Large intestine (tissue), 12 donors: ENCODE data around the gene SERINC5. TPM values are rescaled to one million over a fixed set of nuclear protein-coding genes. Genes with fewer than 3 reads are reported as not detected.
"Not testable (repeated sequence)": the region's sequence is repeated elsewhere in the genome, so short reads cannot be mapped to it uniquely, and the experiment has no call there.

Experiments
- DNase-seq, 2 donors: peaks; one replicate each; pipeline versions ENCODE4 v3.0.0 to v3.0.0-alpha.2; 2013
- H3K27ac ChIP-seq: one replicate; pipeline ENCODE4 v1.5.1; 2013; ENCODE audit warnings: low read length
- H3K27me3 ChIP-seq: 2 replicates; pipeline ENCODE4 v1.6.1; 2013; ENCODE audit warnings: low read length; ENCODE audit not compliant: control insufficient read depth, insufficient read depth
- H3K36me3 ChIP-seq: 2 replicates; pipeline ENCODE4 v1.6.1; 2013; ENCODE audit warnings: low read length; ENCODE audit not compliant: control insufficient read depth, insufficient read depth
- H3K4me1 ChIP-seq: one replicate; pipeline ENCODE4 v1.6.1; 2013; ENCODE audit warnings: low read length; ENCODE audit not compliant: control insufficient read depth, insufficient read depth
- H3K4me3 ChIP-seq: one replicate; pipeline ENCODE4 v1.5.1; 2013; ENCODE audit warnings: low read length
- H3K9me3 ChIP-seq: one replicate; pipeline ENCODE4 v1.6.1; 2013; ENCODE audit warnings: mild to moderate bottlenecking, low read depth, low read length, moderate library complexity; ENCODE audit not compliant: control insufficient read depth
- WGBS: methylation state at CpG from one replicate; pipeline ENCODE4 v1.1.5; 2013; ENCODE audit warnings: low lambda C conversion rate; ENCODE audit not compliant: insufficient coverage; 5-methylcytosine and 5-hydroxymethylcytosine counted together
- long read RNA-seq, 11 donors: transcript quantifications; one replicate each; lab custom pipeline, GENCODE V29; 2026
- polyA plus RNA-seq: library from polyadenylated mRNA; unstranded; fragments of 120-200 nt; gene quantifications from one replicate; pipeline ENCODE4 v1.2.1, GENCODE V29; 2013

The SERINC5 gene
- 44.8 TPM for polyA plus RNA-seq
- long read RNA-seq, donor 1, full-length matches to known transcripts, result 8 of 8 reads
- long read RNA-seq, donor 1, partial matches to known transcripts, result 0 of 8 reads
- long read RNA-seq, donor 1, other reads (novel, unspliced or antisense), result 0 of 8 reads
- long read RNA-seq, donor 2, full-length matches to known transcripts, result 13 of 20 reads
- long read RNA-seq, donor 2, partial matches to known transcripts, result 7 of 20 reads
- long read RNA-seq, donor 2, other reads (novel, unspliced or antisense), result 0 of 20 reads
- long read RNA-seq, donor 3, full-length matches to known transcripts, result 20 of 20 reads
- long read RNA-seq, donor 3, partial matches to known transcripts, result 0 of 20 reads
- long read RNA-seq, donor 3, other reads (novel, unspliced or antisense), result 0 of 20 reads
- long read RNA-seq, donor 4, full-length matches to known transcripts, result 4 of 4 reads
- long read RNA-seq, donor 4, partial matches to known transcripts, result 0 of 4 reads
- long read RNA-seq, donor 4, other reads (novel, unspliced or antisense), result 0 of 4 reads
- long read RNA-seq, donor 5, full-length matches to known transcripts, result 11 of 11 reads
- long read RNA-seq, donor 5, partial matches to known transcripts, result 0 of 11 reads
- long read RNA-seq, donor 5, other reads (novel, unspliced or antisense), result 0 of 11 reads
- long read RNA-seq, donor 6, full-length matches to known transcripts, result 14 of 14 reads
- long read RNA-seq, donor 6, partial matches to known transcripts, result 0 of 14 reads
- long read RNA-seq, donor 6, other reads (novel, unspliced or antisense), result 0 of 14 reads
- long read RNA-seq, donor 7, full-length matches to known transcripts, result 9 of 15 reads
- long read RNA-seq, donor 7, partial matches to known transcripts, result 6 of 15 reads
- long read RNA-seq, donor 7, other reads (novel, unspliced or antisense), result 0 of 15 reads
- long read RNA-seq, donor 8, full-length matches to known transcripts, result 20 of 20 reads
- long read RNA-seq, donor 8, partial matches to known transcripts, result 0 of 20 reads
- long read RNA-seq, donor 8, other reads (novel, unspliced or antisense), result 0 of 20 reads
- long read RNA-seq, donor 9, full-length matches to known transcripts, result 9 of 9 reads
- long read RNA-seq, donor 9, partial matches to known transcripts, result 0 of 9 reads
- long read RNA-seq, donor 9, other reads (novel, unspliced or antisense), result 0 of 9 reads
- long read RNA-seq, donor 10, full-length matches to known transcripts, result 16 of 16 reads
- long read RNA-seq, donor 10, partial matches to known transcripts, result 0 of 16 reads
- long read RNA-seq, donor 10, other reads (novel, unspliced or antisense), result 0 of 16 reads
- long read RNA-seq, donor 11, full-length matches to known transcripts, result 16 of 16 reads
- long read RNA-seq, donor 11, partial matches to known transcripts, result 0 of 16 reads
- long read RNA-seq, donor 11, other reads (novel, unspliced or antisense), result 0 of 16 reads

DNA sequence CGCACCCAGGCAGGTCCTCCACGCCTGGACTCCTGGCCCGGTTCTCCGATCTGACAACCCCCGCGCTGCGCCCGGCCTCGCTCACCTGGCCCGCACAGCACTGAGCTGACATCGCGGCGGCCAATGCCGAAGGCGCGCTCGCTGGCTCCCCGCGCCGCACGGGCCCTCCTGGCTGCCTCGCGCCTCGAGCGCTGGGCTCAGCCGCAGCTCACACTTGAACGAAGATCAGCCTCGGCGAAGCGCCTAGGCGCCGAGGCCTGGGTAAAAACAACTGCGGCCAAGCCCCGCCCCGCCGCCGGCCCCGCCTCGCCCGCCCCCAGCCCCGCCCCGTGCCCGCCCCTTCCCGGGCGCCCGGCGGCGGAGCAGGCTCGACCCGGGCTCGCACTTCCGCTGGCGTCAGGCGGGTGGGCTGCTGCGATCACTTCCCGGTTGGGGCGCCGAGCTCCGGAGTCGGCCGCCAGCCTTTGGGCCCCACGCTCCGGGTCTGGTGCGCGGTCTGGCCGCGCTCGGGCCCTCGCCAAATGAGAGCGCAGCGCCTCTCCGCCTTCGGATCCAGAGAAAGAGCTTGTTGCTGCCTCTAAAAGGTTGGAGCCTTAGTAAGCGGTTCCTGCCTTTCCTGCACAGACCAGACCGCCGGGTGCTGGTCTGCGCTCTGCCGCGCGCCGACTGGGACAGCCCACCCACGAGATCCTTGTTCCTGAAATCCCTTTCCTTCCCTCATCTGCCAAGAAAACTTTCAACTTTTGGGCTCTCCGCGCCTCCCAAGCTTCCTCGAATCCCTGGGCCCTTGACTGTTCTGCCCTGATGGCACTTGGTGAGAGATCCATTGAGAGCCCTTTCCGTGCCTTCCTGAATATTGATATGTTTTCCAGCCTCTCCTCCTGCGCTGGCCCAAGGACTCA lies at the start of gene SERINC5:
SERINC5 (minus strand) TSS at position 238 of the 902 bp plus-strand sequence; CDS start at position 112, 126 bp downstream.
- peak; percentile 78 to 91 for DNase-seq
- Histone ChIP-seq H3K27me3 (no peaks in the 10 kb centered on the region), H3K4me3 (peak within 1 kb of the TSS; percentile 79), H3K36me3 (no peaks in the 10 kb centered on the region), H3K27ac (peak within 1 kb of the TSS; percentile 98), H3K4me1 (peaks cover 29% of the 10 kb centered on the region), H3K9me3 (no peaks in the 10 kb centered on the region)
- WGBS, result no CpG with 5 or more reads among the region's 87 CpGs

DNA sequence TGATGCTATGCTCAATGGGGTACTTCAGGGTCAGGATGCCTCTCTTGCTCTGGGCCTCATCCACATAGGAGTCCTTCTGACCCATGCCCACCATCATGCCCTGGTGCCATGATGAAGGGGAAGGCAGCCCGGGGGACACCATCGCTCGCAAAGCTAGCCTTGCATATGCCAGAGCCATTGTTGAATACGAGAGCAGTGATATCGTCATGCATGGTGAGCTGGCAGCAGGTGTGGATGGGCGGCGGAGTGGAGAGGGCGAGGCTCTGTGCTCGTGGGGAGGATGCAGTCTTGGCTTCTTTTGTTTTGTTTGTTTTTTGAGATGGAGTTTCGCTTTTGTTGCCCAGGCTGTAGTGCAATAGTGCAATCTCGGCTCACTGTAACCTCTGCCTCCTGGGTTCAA lies 46.8 kb upstream of the SERINC5 start:
- no peak for DNase-seq
- no peaks in the 10 kb centered on the region for H3K27me3 ChIP-seq
- peaks cover 3% of the 10 kb centered on the region for H3K9me3 ChIP-seq
- WGBS, result no CpG with 5 or more reads among the region's 11 CpGs
- H3K4me3 ChIP-seq, result no peak overlapping the region
- H3K27ac ChIP-seq, result no peak overlapping the region
- no peaks in the 10 kb centered on the region for H3K36me3 ChIP-seq
- no peaks in the 10 kb centered on the region for H3K4me1 ChIP-seq

DNA sequence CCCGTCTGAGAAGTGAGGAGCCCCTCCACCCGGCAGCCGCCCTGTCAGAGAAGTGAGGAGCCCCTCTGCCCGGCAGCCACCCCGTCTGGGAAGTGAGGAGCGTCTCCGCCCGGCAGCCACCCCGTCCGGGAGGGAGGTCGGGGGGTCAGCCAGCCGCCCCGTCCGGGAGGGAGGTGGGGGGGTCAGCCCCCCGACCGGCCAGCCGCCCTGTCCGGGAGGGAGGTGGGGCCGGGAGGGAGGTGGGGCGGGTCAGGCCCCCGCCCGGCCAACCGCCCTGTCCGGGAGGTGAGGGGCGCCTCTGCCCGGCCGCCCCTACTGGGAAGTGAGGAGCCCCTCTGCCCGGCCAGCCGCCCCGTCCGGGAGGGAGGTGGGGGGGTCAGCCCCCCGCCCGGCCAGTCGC lies 45.5 kb upstream of the SERINC5 start:
- not testable (repeated sequence) for H3K27ac ChIP-seq, H3K36me3 ChIP-seq, H3K9me3 ChIP-seq, H3K27me3 ChIP-seq, H3K4me1 ChIP-seq, DNase-seq, H3K4me3 ChIP-seq
- WGBS, result no CpG with 5 or more reads among the region's 34 CpGs

DNA sequence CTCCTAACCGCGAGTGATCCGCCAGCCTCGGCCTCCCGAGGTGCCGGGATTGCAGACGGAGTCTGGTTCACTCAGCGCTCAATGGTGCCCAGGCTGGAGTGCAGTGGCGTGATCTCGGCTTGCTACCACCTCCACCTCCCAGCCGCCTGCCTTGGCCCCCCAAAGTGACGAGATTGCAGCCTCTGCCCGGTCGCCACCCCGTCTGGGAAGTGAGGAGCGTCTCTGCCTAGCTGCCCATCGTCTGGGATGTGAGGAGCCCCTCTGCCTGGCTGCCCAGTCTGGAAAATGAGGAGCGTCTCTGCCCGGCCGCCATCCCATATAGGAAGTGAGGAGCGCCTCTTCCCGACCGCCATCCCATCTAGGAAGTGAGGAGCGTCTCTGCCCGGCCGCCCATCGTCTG lies 44.9 kb upstream of the SERINC5 start:
- not testable (repeated sequence) for DNase-seq, H3K27ac ChIP-seq, H3K4me3 ChIP-seq, H3K27me3 ChIP-seq, H3K9me3 ChIP-seq, H3K36me3 ChIP-seq, H3K4me1 ChIP-seq
- WGBS, result 100% methylated on average over 1 of the region's 27 CpGs

DNA sequence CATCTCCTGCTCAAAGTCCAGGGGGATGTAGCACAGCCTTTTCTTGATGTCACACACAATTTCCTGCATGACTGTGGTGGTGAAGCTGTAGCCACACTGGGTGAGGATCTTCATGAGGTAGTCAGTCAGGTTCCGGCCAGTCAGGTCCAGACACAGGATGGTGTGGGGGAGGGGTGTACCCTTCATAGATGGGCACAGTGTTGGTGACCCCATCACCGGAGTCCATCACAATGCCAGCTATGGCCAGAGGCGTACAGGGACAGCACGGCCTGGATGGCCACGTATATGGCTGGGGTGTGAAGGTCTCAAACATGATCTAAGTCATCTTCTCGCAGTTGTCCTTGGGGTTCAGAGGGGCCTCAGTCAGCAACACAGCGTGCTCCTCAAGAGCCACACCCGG lies 44.3 kb upstream of the SERINC5 start:
- Histone ChIP-seq H3K4me3 (no peak overlapping the region), H3K27ac (no peak overlapping the region), H3K27me3 (no peaks in the 10 kb centered on the region), H3K4me1 (no peaks in the 10 kb centered on the region), H3K36me3 (no peaks in the 10 kb centered on the region), H3K9me3 (peaks cover 3% of the 10 kb centered on the region)
- DNase-seq, result no peak
- no CpG with 5 or more reads among the region's 8 CpGs for WGBS

DNA sequence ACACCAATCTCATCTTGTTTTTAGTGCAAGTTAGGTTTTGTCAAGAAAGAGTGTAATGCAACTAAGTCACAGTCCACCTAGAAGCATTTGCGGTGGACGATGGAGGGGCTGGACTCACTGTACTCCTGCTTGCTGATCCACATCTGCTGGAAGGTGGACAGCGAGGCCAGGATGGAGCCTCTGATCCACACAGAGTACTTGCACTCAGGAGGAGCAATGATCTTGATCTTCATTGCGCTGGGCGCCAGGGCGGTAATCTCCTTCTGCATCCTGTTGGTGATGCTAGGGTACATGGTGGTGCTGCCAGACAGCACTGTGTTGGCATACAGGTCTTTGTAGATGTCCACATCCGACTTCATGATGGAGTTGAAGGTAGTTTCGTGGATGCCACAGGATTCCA lies 43.8 kb upstream of the SERINC5 start:
- Histone ChIP-seq H3K36me3 (no peaks in the 10 kb centered on the region), H3K27ac (no peak overlapping the region), H3K4me3 (no peak overlapping the region), H3K27me3 (no peaks in the 10 kb centered on the region), H3K4me1 (no peaks in the 10 kb centered on the region), H3K9me3 (peaks cover 3% of the 10 kb centered on the region)
- no CpG with 5 or more reads among the region's 8 CpGs for WGBS
- DNase-seq, result no peak

DNA sequence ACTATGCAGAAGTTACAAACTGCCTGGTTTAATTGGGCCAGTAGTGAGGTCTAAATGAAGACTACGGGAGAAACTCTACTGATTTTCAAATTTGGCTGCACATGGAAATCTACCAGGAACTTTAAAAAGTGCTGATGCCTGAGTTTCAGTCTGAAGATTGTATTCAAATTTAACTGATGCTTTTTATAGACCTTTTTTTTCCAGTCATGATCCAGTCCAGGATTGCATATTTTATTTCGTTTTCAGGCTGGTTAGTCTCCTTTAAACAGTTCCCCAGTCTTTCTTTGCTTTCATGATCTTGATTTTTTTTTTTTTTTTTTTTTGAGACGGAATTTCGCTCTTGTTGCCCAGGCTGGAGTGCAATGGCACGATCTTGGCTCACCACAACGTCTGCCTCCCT lies 40.3 kb upstream of the SERINC5 start:
- Histone ChIP-seq H3K27me3 (no peaks in the 10 kb centered on the region), H3K9me3 (peaks cover 3% of the 10 kb centered on the region), H3K4me3 (no peak overlapping the region), H3K36me3 (no peaks in the 10 kb centered on the region), H3K27ac (no peak overlapping the region), H3K4me1 (no peaks in the 10 kb centered on the region)
- 100% methylated on average over 1 of the region's 6 CpGs for WGBS
- DNase-seq, result no peak

DNA sequence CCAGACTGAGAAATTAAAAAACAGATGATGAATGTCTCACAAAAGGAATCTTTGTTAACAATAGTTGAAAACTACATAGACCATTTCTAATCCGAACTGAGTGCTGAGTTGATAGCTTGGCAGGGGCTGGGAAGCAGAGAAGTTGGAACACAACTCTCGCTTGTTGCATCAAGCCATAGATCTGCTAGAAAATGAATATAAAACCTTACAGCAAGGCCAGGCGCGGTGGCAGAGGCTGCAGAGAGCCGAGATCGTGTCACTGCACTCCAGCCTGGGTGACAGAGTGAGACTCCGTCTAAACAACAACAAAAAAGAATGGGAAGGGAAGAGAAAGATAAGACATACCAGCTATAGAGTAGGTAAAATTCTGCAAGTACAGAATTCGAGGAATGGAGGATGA lies 35.9 kb upstream of the SERINC5 start:
- 94% methylated on average over 4 of the region's 8 CpGs for WGBS

DNA sequence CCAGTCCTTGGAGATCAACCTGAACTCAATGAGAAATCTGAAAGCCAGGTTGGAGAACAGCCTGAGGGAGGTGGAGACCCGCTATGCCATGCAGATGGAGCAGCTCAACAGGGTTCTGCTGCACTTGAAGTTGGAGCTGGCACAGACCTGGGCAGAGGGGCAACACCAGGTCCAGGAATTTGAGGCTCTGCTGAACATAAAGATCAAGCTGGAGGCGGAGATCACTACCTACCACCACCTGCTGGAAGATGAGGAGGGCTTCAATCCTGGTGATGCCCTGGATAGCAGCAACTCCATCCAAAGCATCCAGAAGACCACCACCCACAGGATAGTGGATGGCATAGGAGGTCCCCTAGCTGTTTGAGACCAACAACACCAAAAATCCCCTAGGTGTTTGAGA lies 33.5 kb upstream of the SERINC5 start:
- DNase-seq, result no peak
- Histone ChIP-seq H3K9me3 (no peaks in the 10 kb centered on the region), H3K27me3 (no peaks in the 10 kb centered on the region), H3K4me3 (no peak overlapping the region), H3K27ac (no peak overlapping the region), H3K36me3 (no peaks in the 10 kb centered on the region), H3K4me1 (no peaks in the 10 kb centered on the region)
- no CpG with 5 or more reads among the region's 2 CpGs for WGBS

More for the DNA sequence above, 35.9 kb upstream of the SERINC5 start:
- Histone ChIP-seq H3K27me3 (no peaks in the 10 kb centered on the region), H3K27ac (no peak overlapping the region), H3K4me1 (no peaks in the 10 kb centered on the region), H3K9me3 (no peaks in the 10 kb centered on the region), H3K36me3 (no peaks in the 10 kb centered on the region), H3K4me3 (no peak overlapping the region)
- no peak for DNase-seq
